ENCODE results near the gene TMEM108.

DNA sequence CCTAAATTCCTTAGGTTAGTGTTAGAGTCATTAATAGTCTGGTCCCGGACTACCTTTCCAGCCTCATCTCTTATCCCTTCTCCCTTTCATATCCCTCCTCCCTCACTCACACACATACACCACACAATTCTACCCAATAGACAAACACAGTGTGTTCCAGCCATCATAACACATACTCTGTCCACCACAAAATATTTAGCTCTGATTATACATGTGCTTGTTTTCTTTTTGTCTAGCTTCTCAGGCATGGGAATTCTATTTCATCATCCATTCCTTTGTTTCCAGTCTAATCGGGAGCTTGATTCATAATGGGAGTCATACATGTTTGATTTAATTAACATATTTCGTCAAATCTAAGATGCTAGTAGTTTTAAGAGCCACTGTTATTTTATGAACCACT is 199.8 kb downstream of the TMEM108 start:
- no peak for TF ChIP-seq EZH2 (IDR thresholded peaks at IDR 0.05; ENCODE audit: low read length, missing control alignments)
- TF ChIP-seq, protein P1, sequence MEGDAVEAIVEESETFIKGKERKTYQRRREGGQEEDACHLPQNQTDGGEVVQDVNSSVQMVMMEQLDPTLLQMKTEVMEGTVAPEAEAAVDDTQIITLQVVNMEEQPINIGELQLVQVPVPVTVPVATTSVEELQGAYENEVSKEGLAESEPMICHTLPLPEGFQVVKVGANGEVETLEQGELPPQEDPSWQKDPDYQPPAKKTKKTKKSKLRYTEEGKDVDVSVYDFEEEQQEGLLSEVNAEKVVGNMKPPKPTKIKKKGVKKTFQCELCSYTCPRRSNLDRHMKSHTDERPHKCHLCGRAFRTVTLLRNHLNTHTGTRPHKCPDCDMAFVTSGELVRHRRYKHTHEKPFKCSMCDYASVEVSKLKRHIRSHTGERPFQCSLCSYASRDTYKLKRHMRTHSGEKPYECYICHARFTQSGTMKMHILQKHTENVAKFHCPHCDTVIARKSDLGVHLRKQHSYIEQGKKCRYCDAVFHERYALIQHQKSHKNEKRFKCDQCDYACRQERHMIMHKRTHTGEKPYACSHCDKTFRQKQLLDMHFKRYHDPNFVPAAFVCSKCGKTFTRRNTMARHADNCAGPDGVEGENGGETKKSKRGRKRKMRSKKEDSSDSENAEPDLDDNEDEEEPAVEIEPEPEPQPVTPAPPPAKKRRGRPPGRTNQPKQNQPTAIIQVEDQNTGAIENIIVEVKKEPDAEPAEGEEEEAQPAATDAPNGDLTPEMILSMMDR (conservative IDR thresholded peaks at IDR 0.05 in 1 of 2, IDR thresholded peaks at IDR 0.05 in 1 of 2; ENCODE audit: low read depth in 1 of 2, low read length in 2 of 2): no peak
